ENCODE results near the gene EARS2. TPM values are rescaled to one million over a fixed set of nuclear protein-coding genes. Genes with fewer than 3 reads are reported as not detected.
A peak's percentile ranks its signal among the peaks of the same experiment; 100 is the strongest.

The EARS2 gene
- total RNA-seq, 1 experiment from 2014 or later, result 32.4 TPM

DNA sequence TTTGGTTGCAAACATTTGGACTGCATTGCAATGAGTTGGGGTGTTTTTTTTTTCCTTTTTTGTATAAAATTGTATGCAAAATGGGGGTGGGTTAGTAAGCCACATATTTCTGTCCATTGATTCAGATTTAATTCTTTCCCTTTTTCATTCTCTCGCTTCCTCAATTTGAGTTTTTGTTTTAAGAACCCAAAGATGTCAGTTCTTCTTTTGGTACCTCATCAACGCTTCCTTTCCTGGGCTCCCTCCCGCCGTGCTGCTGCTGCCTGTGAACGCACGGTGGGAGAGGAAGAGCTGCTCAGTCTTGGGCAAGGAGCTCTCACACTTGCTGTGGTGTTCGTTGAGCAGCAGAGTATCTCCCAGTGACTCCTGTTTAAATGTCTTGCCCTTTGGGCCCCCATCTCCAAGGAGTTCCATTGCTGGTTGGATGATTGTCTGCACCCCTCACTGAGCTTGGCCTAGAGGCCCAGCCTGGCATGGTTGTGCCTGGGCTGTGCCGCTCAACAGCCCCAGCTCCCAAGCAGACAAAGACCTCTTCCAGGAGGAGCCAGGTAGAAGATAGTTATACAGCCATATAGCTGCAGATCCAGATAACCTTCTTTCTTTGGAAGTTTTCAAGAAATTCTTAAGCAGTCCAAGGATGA, 14.0 kb upstream of the EARS2 start:
- H3K36me3 Mint-ChIP-seq (ENCODE audit: insufficient read depth, unreplicated experiment), result peaks cover 60% of the 10 kb centered on the region
- intact Hi-C loops (cut with micrococcal nuclease; ENCODE audit: unreplicated experiment), result no loop called here
- ChIA-PET POLR2A (no interaction called here), CTCF (no interaction called here)
- BruUV-seq (replicated peaks), result TSS peak; percentile 3
- no peak overlapping the region for H3K4me3 ChIP-seq (ENCODE audit: low read depth, low read length)
- H3K4me1 ChIP-seq, result no peaks in the 10 kb centered on the region
- H3K36me3 ChIP-seq (ENCODE audit: control insufficient read depth, insufficient read depth, low read length), result no peaks in the 10 kb centered on the region; the same call in 1 of the 2 replicates
- no peak overlapping the region for H3K4me3 Mint-ChIP-seq (ENCODE audit: unreplicated experiment)
- H3K27me3 ChIP-seq (replicated peaks; ENCODE audit: control insufficient read depth, insufficient read depth, low read length), result no peaks in the 10 kb centered on the region
- H3K27me3 Mint-ChIP-seq (ENCODE audit: insufficient read depth, unreplicated experiment), result no peaks in the 10 kb centered on the region
- no peak overlapping the region for H3K27ac Mint-ChIP-seq (ENCODE audit: unreplicated experiment)
- H3K9me3 Mint-ChIP-seq (ENCODE audit: unreplicated experiment), result no peaks in the 10 kb centered on the region
- H3K9me3 ChIP-seq, result no peaks in the 10 kb centered on the region
- DNase-seq, result no peak
- no peaks in the 10 kb centered on the region for H3K4me1 Mint-ChIP-seq (ENCODE audit: low read depth, unreplicated experiment)
- no peak for TF ChIP-seq CTCF (IDR thresholded peaks at IDR 0.05; ENCODE audit: insufficient read depth in 1 of 2, low read depth in 1 of 2, low read length in 1 of 2, severe bottlenecking in 1 of 2, unreplicated experiment in 1 of 2)

DNA sequence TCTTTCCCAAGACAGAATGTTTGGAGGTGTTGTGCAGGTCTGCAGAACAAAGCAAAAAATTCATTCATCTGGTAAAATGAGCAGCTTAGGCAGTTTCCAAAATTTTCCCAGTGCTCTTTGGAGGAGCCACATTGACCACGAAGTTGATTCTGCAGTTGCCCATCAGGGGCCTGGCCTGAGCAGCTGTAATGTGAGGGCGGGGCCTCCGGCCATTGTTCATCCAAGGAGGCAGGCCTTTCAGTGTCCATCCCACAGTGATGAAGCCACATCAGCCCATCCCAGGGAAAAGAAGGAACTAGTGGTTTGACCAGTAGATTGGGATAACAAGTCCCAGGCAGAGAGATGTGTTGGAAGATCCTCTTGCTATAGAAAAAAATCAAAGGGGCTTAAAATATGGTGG, 10.5 kb upstream of the EARS2 start:
- Histone ChIP-seq H3K27me3 (replicated peaks; ENCODE audit: control insufficient read depth, insufficient read depth, low read length) (no peaks in the 10 kb centered on the region; the same call in 1 of the 2 replicates), H3K36me3 (ENCODE audit: control insufficient read depth, insufficient read depth, low read length) (peaks cover 3% of the 10 kb centered on the region), H3K4me1 (no peaks in the 10 kb centered on the region), H3K9me3 (no peaks in the 10 kb centered on the region), H3K4me3 (ENCODE audit: low read depth, low read length) (no peak overlapping the region)
- no peaks in the 10 kb centered on the region for H3K9me3 Mint-ChIP-seq (ENCODE audit: unreplicated experiment)
- intact Hi-C loops (cut with micrococcal nuclease; ENCODE audit: unreplicated experiment), result no loop called here
- no peaks in the 10 kb centered on the region for H3K4me1 Mint-ChIP-seq (ENCODE audit: low read depth, unreplicated experiment)
- no peaks in the 10 kb centered on the region for H3K27me3 Mint-ChIP-seq (ENCODE audit: insufficient read depth, unreplicated experiment)
- no peak overlapping the region for H3K27ac Mint-ChIP-seq (ENCODE audit: unreplicated experiment)
- CTCF ChIA-PET, result no interaction called here
- no TSS peak for BruUV-seq (replicated peaks)
- H3K4me3 Mint-ChIP-seq (ENCODE audit: unreplicated experiment), result no peak overlapping the region
- H3K36me3 Mint-ChIP-seq (ENCODE audit: insufficient read depth, unreplicated experiment), result peaks cover 62% of the 10 kb centered on the region
- POLR2A ChIA-PET, result no interaction called here
- DNase-seq, result no peak
- no peak for TF ChIP-seq CTCF (IDR thresholded peaks at IDR 0.05; ENCODE audit: insufficient read depth in 1 of 2, low read depth in 1 of 2, low read length in 1 of 2, severe bottlenecking in 1 of 2, unreplicated experiment in 1 of 2)

GRCh38 chr16:23566724-23567123, 9.6 kb upstream of the EARS2 start:
- CTCF ChIA-PET, result no interaction called here

More at GRCh38 chr16:23566724-23567123, 9.6 kb upstream of the EARS2 start:
- Histone ChIP-seq H3K36me3 (ENCODE audit: control insufficient read depth, insufficient read depth, low read length) (peaks cover 3% of the 10 kb centered on the region), H3K27me3 (replicated peaks; ENCODE audit: control insufficient read depth, insufficient read depth, low read length) (no peaks in the 10 kb centered on the region; the same call in 1 of the 2 replicates), H3K9me3 (no peaks in the 10 kb centered on the region), H3K4me3 (ENCODE audit: low read depth, low read length) (no peak overlapping the region), H3K4me1 (no peaks in the 10 kb centered on the region)
- intact Hi-C loops (cut with micrococcal nuclease; ENCODE audit: unreplicated experiment), result no loop called here
- POLR2A ChIA-PET, result no interaction called here
- Mint-ChIP-seq H3K9me3 (ENCODE audit: unreplicated experiment) (no peaks in the 10 kb centered on the region), H3K27ac (ENCODE audit: unreplicated experiment) (no peak overlapping the region), H3K27me3 (ENCODE audit: insufficient read depth, unreplicated experiment) (no peaks in the 10 kb centered on the region), H3K4me3 (ENCODE audit: unreplicated experiment) (no peak overlapping the region), H3K4me1 (ENCODE audit: low read depth, unreplicated experiment) (no peaks in the 10 kb centered on the region), H3K36me3 (ENCODE audit: insufficient read depth, unreplicated experiment) (peaks cover 64% of the 10 kb centered on the region)
- no peak for DNase-seq
- no peak for TF ChIP-seq CTCF (IDR thresholded peaks at IDR 0.05; ENCODE audit: insufficient read depth in 1 of 2, low read depth in 1 of 2, low read length in 1 of 2, severe bottlenecking in 1 of 2, unreplicated experiment in 1 of 2)
- BruUV-seq (replicated peaks), result no TSS peak

All from Caco-2 (cell line).